Osteocyte (in vitro differentiated cells): ENCODE results near the gene ADAMTS10. TPM values are rescaled to one million over a fixed set of nuclear protein-coding genes. Genes with fewer than 3 reads are reported as not detected.

Experiments
- DNase-seq: peaks from one replicate; pipeline ENCODE4 v3.0.0; 2021; ENCODE audit warnings: mixed read lengths; ENCODE audit not compliant: unreplicated experiment; ENCODE audit errors: extremely low spot score
- H3K27ac Mint-ChIP-seq: one replicate; pipeline ENCODE4 v1.8.0; 2021; ENCODE audit warnings: mild to moderate bottlenecking, mixed read lengths; ENCODE audit not compliant: unreplicated experiment
- H3K27me3 Mint-ChIP-seq: one replicate; pipeline ENCODE4 v1.8.0; 2021; ENCODE audit warnings: mixed read lengths; ENCODE audit not compliant: unreplicated experiment
- H3K36me3 Mint-ChIP-seq: one replicate; pipeline ENCODE4 v1.8.0; 2021; ENCODE audit warnings: mixed read lengths; ENCODE audit not compliant: unreplicated experiment
- H3K4me1 Mint-ChIP-seq: one replicate; pipeline ENCODE4 v1.8.0; 2021; ENCODE audit warnings: mixed read lengths; ENCODE audit not compliant: unreplicated experiment
- H3K4me3 Mint-ChIP-seq: one replicate; pipeline ENCODE4 v1.8.0; 2021; ENCODE audit warnings: mild to moderate bottlenecking, moderate library complexity, mixed read lengths; ENCODE audit not compliant: unreplicated experiment
- H3K9me3 Mint-ChIP-seq: one replicate; pipeline ENCODE4 v1.8.0; 2021; ENCODE audit warnings: mixed read lengths; ENCODE audit not compliant: unreplicated experiment
- CTCF ChIP-seq: fragments of 200-600 bp; sonication (generic); IDR thresholded peaks from 2 replicates; pipeline ENCODE4 v1.5.0; 2021; ENCODE audit warnings: antibody characterized with exemption, mild to moderate bottlenecking, moderate library complexity
- long read RNA-seq: library from polyadenylated mRNA; unstranded; transcript quantifications from one replicate; pipeline ENCODE4 v2.0.0, GENCODE V29; 2021
- total RNA-seq: library from RNA; stranded (reverse); gene quantifications from 2 replicates; pipeline ENCODE4 v1.2.1, GENCODE V29; 2021

Gene ADAMTS10
- total RNA-seq, result 86.5 and 96.2 TPM in 2 replicates
- long read RNA-seq, partial matches to known transcripts, result 0 of 2 reads
- long read RNA-seq, other reads (novel, unspliced or antisense), result 2 of 2 reads

DNA sequence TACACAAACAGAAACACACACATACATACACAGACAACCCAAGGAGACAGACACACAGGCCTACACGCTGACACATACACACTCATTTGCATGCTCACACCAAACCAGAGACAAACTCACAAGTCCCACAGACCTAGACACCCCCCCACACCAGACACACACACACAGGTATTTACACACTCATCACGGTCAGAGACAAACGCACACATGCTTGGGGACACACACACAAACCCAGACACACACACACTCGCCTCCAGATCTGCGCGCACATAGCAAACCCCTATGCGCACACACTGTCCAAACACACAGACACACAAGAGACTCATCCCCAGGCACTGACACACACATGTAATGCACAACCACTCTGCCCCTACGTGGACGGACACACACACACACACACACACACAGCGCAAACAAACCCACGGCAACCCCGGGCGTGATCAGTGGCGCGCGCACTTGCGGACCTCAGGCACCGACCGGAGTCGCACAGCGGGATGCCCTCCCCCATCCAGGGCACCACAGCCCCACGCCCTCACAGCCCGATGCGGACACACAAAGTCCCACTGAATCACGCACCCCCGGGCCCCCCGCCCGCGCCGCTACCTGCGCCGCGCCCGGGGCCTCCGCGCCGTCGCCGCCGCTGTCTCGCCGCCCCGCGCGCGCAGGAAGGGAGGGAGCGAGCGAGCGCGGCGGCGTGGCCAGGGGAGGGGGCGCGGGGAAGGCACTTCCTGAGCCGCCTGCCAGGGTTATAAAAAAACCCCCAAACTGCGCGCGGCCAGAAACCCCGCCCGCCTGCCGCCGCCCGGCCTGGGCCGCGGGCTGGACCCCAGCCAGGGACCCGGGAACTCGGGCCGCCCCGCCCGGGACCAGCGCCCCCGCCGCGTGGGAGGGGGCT, at the start of gene ADAMTS10:
ADAMTS10 (minus strand) TSS at position 675 of the 895 bp plus-strand sequence. CDS start 5,005 bp downstream, outside the sequence.
- peaks cover 6% of the 10 kb centered on the region for H3K36me3 Mint-ChIP-seq
- H3K9me3 Mint-ChIP-seq, result no peaks in the 10 kb centered on the region
- no peak for TF ChIP-seq CTCF
- peak within 1 kb of the TSS; percentile 98 for H3K4me3 Mint-ChIP-seq
- H3K27ac Mint-ChIP-seq, result peak within 1 kb of the TSS; percentile 90
- peaks cover 43% of the 10 kb centered on the region for H3K4me1 Mint-ChIP-seq
- DNase-seq, result no peak
- no peaks in the 10 kb centered on the region for H3K27me3 Mint-ChIP-seq

DNA sequence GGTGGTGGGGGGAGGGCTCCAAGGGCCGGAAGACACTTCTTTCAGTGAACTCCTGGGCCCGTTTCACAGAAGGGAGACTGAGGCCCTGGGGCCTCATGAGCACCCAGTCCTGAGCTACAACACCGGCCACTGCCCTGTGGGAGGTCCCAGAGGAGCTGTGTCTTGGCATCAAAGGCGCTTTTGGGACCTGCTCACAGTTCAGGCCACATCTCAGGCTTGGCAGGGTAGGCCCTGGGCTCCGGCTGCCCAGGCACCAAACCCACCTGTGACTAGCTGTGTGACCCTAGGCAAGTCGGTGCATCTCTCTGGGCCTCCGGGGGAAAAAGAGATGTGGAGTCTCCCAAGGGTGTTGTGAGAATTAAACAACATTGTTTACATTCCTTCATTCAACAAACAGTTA, 49.4 kb upstream of the ADAMTS10 start:
- H3K36me3 Mint-ChIP-seq, result no peaks in the 10 kb centered on the region
- TF ChIP-seq CTCF, result no peak
- H3K27me3 Mint-ChIP-seq, result peaks cover 14% of the 10 kb centered on the region
- H3K27ac Mint-ChIP-seq, result no peak overlapping the region
- H3K9me3 Mint-ChIP-seq, result no peaks in the 10 kb centered on the region
- DNase-seq, result no peak
- H3K4me3 Mint-ChIP-seq, result no peak overlapping the region
- H3K4me1 Mint-ChIP-seq, result peaks cover under 1% of the 10 kb centered on the region

GRCh38 chr19:8657869-8658268, 47.4 kb upstream of the ADAMTS10 start:
- DNase-seq, result no peak
- Mint-ChIP-seq H3K4me3 (no peak overlapping the region), H3K27ac (no peak overlapping the region), H3K9me3 (no peaks in the 10 kb centered on the region), H3K36me3 (no peaks in the 10 kb centered on the region), H3K27me3 (peaks cover 14% of the 10 kb centered on the region), H3K4me1 (peaks cover 4% of the 10 kb centered on the region)
- TF ChIP-seq CTCF, result no peak

- H3K9me3 Mint-ChIP-seq, result no peaks in the 10 kb centered on the region
- H3K27me3 Mint-ChIP-seq, result peaks cover 21% of the 10 kb centered on the region
- H3K4me3 Mint-ChIP-seq, result no peak overlapping the region
- no peak for TF ChIP-seq CTCF
- H3K27ac Mint-ChIP-seq, result no peak overlapping the region
- no peaks in the 10 kb centered on the region for H3K36me3 Mint-ChIP-seq
- no peak for DNase-seq
- peaks cover 4% of the 10 kb centered on the region for H3K4me1 Mint-ChIP-seq
These were observed 44.8 kb upstream of the ADAMTS10 start for GRCh38 chr19:8655340-8655709.

DNA sequence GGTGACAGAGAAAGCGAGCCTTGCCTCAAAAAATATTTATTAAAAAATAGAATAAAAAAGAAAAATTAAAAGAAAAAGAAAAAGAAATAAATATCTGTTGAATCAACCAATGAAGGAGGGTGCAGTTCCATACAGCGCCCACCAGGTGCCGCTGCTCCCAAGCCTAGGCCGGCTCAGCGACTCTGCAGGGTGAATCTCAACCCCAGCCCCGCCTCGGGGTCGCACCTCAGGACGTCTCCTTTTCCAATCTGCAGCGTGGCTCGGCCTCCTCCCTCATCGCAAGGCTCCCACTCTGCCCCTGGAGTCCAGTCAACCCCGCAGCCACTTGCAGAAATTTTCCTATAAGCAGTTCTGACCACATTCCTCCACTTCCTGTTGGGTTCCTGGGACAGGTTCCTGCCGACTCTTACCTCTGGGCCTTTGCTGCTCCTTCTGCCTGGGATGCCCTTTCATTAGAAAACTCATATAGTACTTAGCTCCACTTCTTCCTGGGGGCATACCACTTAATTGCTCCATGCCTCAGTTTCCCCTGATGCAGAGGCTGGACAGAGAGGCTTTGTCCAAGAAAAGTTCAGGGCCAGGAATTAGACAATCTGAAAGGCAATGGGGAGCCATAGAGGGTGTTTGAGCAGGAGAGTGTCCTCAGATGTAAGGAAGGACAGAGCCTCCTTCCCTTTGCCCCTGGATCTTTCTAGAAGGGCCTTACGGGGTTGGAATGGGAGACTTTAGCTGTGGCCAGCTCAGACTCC, 44.2 kb upstream of the ADAMTS10 start:
- Mint-ChIP-seq H3K4me3 (peak overlapping the region; percentile 44), H3K36me3 (no peaks in the 10 kb centered on the region), H3K4me1 (peaks cover 9% of the 10 kb centered on the region), H3K27me3 (peaks cover 21% of the 10 kb centered on the region), H3K9me3 (no peaks in the 10 kb centered on the region), H3K27ac (no peak overlapping the region)
- peak; percentile 99 for TF ChIP-seq CTCF
- DNase-seq, result peak; percentile 88
